PC-3 (cell line): Measurements from ENCODE around the gene PAQR3.

Experiments
- EZH2phosphoT487 ChIP-seq: fragments of 300-600 bp; sonication (generic); IDR thresholded peaks from 2 replicates; pipeline ENCODE4 v1.6.1; 2018; ENCODE audit warnings: mild to moderate bottlenecking, antibody characterized with exemption, low read length, borderline replicate concordance
- TF ChIP-seq, protein P1 (sequence below): fragments of 300-600 bp; sonication (generic); conservative IDR thresholded peaks from 2 replicates; pipeline ENCODE4 v1.5.1; 2017; ENCODE audit warnings: antibody characterized with exemption, low read depth, mild to moderate bottlenecking, low read length

DNA sequence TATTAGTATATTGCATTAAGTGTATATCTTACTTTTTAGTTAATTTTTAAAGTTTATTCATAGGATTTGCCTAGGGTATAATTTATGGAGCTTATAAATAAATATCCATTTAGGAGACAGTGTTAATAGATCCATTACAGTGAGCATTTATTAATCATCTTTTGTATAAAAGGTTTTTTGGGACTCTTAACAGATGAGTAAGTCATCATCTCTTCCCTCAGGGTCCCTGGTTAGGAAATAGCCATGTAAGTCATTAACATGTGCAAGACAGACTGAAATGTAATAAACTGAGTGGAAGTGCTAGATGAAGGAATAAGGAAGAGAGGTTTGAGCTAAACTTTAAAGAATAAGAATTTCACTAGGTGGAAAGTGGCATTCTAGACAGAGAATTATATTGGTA, 69.2 kb downstream of the PAQR3 start:
- TF ChIP-seq, protein P1, sequence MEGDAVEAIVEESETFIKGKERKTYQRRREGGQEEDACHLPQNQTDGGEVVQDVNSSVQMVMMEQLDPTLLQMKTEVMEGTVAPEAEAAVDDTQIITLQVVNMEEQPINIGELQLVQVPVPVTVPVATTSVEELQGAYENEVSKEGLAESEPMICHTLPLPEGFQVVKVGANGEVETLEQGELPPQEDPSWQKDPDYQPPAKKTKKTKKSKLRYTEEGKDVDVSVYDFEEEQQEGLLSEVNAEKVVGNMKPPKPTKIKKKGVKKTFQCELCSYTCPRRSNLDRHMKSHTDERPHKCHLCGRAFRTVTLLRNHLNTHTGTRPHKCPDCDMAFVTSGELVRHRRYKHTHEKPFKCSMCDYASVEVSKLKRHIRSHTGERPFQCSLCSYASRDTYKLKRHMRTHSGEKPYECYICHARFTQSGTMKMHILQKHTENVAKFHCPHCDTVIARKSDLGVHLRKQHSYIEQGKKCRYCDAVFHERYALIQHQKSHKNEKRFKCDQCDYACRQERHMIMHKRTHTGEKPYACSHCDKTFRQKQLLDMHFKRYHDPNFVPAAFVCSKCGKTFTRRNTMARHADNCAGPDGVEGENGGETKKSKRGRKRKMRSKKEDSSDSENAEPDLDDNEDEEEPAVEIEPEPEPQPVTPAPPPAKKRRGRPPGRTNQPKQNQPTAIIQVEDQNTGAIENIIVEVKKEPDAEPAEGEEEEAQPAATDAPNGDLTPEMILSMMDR: no peak
- TF ChIP-seq EZH2phosphoT487: no peak
